Measurements from ENCODE around the gene DDA1. TPM values are rescaled to one million over a fixed set of nuclear protein-coding genes. Genes with fewer than 3 reads are reported as not detected.
A peak's percentile ranks its signal among the peaks of the same experiment; 100 is the strongest.

DDA1 gene
- total and polyA plus RNA-seq, 9 of the 15 experiments (the other 6 are each of a cell fraction or from before 2014, with no cell fraction given), result 1.4 to 83.8 (median 33.8) TPM

GRCh38 chr19:17348700-17349099 is 39.3 kb downstream of the DDA1 start:
- Histone ChIP-seq H3K4me1 (replicated peaks in 1 of 2; ENCODE audit: control insufficient read depth in 2 of 2, insufficient read depth in 2 of 2, low read length in 2 of 2) (peaks cover 0 to 15% of the 10 kb centered on the region in 2 experiments; a peak in 1 of 5 replicates), H3K36me3 (ENCODE audit: control insufficient read depth, insufficient read depth, low read length) (no peaks in the 10 kb centered on the region), H3K4me2 (ENCODE audit: insufficient read depth, low read length) (no peak overlapping the region), H4K20me1 (replicated peaks; ENCODE audit: control insufficient read depth, insufficient read depth, low read length) (0 out of 2 replicates have a peak, but pooled peaks cover 3% of the 10 kb centered on the region), H3K79me2 (ENCODE audit: control insufficient read depth, insufficient read depth, low read length) (no peaks in the 10 kb centered on the region), H3K4me3 (no peak overlapping the region), H3K9ac (ENCODE audit: insufficient read depth in 1 of 2, low read depth in 2 of 2, low read length in 2 of 2) (peak overlapping the region in 1 of 2 experiments; percentile 19; a peak in 1 of 4 replicates), H3K9me3 (replicated peaks; ENCODE audit: control insufficient read depth, insufficient read depth, low read depth, low read length) (no peaks in the 10 kb centered on the region), H3K27ac (ENCODE audit: extremely low read depth, low read depth, low read length) (no peak overlapping the region), H2AFZ (ENCODE audit: low read depth, low read length) (no peak overlapping the region), H3K27me3 (ENCODE audit: control insufficient read depth in 2 of 2, insufficient read depth in 2 of 2, low read length in 2 of 2) (peaks cover 11 to 40% of the 10 kb centered on the region in 2 experiments; a peak in 4 of 5 replicates), H3K9me1 (ENCODE audit: control insufficient read depth, insufficient read depth, low read length) (no peaks in the 10 kb centered on the region)
- FAIRE-seq, result no peak
- ATAC-seq, result no peak
- intact Hi-C loops (cut with micrococcal nuclease) (no loop called here), in situ Hi-C loops (cut with MboI) (loop anchor here (5.0 kb wide), 1 partner anchor 39 kb away; no protein-coding TSS in a partner anchor)
- peak in 1 of 4 experiments; percentile 16 for DNase-seq (ENCODE audit: extremely low read depth in 1 of 4, low spot score in 3 of 4)
- BruUV-seq (replicated peaks), result no TSS peak
- WGBS (ENCODE audit: insufficient coverage, low coverage, missing lambda C conversion rate), result 6% methylated on average over 12 of the region's 12 CpGs
- TF ChIP-seq IRF1 (CRISPR knock-in tag; IDR thresholded peaks at IDR 0.05; ENCODE audit: borderline replicate concordance), result no peak
- 0 out of 2 replicates have a peak, but pooled peaks have one; percentile 2 for TF ChIP-seq JUND (IDR thresholded peaks at IDR 0.05; ENCODE audit: borderline replicate concordance, low read depth, low read length)
- no peak for TF ChIP-seq JUND (tag; IDR thresholded peaks at IDR 0.05; ENCODE audit: borderline replicate concordance, low read depth, low read length)
- no peak for TF ChIP-seq ZNF197 (CRISPR knock-in tag; IDR thresholded peaks at IDR 0.05; ENCODE audit: low read depth)
- TF ChIP-seq GABPA (tag; conservative IDR thresholded peaks at IDR 0.05; ENCODE audit: low read depth), result peak; percentile 26; the same call in 1 of the 2 replicates
- TF ChIP-seq ATF7 (IDR thresholded peaks at IDR 0.05), result peak; percentile 60; the same call in 1 of the 2 replicates
- TF ChIP-seq ZNF175 (CRISPR knock-in tag; IDR thresholded peaks at IDR 0.05; ENCODE audit: low read depth), result no peak
- peak; percentile 95 for TF ChIP-seq PRDM10 (IDR thresholded peaks at IDR 0.05; ENCODE audit: partially characterized antibody)
- peak; percentile 57 for TF ChIP-seq NFIC (IDR thresholded peaks at IDR 0.05)
- TF ChIP-seq ETV1 (tag; conservative IDR thresholded peaks at IDR 0.05; ENCODE audit: low read depth), result peak; percentile 31; the same call in 1 of the 2 replicates
- POLR2A ChIA-PET, result interaction anchor here (0.6 kb wide), 1 partner anchor 394 kb away, joined by 3 read pairs; no protein-coding TSS in a partner anchor
- CTCF ChIA-PET (ENCODE audit: low intra/inter-chr PET ratio), result no interaction called here

Data from K562 (cell line).